Osteoblast (primary cell): Measurements from ENCODE around the gene C8G. TPM values are rescaled to one million over a fixed set of nuclear protein-coding genes. Genes with fewer than 3 reads are reported as not detected.

Experiments used
- DNase-seq: peaks from one replicate; pipeline ENCODE4 v3.0.0; 2011; ENCODE audit warnings: low spot score, mixed read lengths; ENCODE audit not compliant: insufficient read length; ENCODE audit errors: missing footprints
- H2AFZ ChIP-seq: 2 replicates; pipeline ENCODE4 v1.6.0; 2011; ENCODE audit warnings: mild to moderate bottlenecking, low read length
- H3K27ac ChIP-seq: 2 replicates; pipeline ENCODE4 v1.5.1; 2011; ENCODE audit warnings: mild to moderate bottlenecking, low read depth, low read length, moderate library complexity
- H3K27me3 ChIP-seq: 2 replicates; pipeline ENCODE4 v1.6.0; 2012; ENCODE audit warnings: mild to moderate bottlenecking, control low read depth, inconsistent platforms, low read length, moderate library complexity; ENCODE audit not compliant: insufficient read depth
- H3K36me3 ChIP-seq: 2 replicates; pipeline ENCODE4 v1.5.1; 2011; ENCODE audit warnings: mild to moderate bottlenecking, low read length, control low read depth, moderate library complexity; ENCODE audit not compliant: insufficient read depth
- H3K4me1 ChIP-seq: 2 replicates; pipeline ENCODE4 v1.5.1; 2011; ENCODE audit warnings: mild to moderate bottlenecking, low read length, control low read depth, moderate library complexity; ENCODE audit not compliant: insufficient read depth
- H3K4me2 ChIP-seq: 2 replicates; pipeline ENCODE4 v1.6.0; 2011; ENCODE audit warnings: mild to moderate bottlenecking, low read length; ENCODE audit not compliant: insufficient read depth
- H3K4me3 ChIP-seq: fragments of 200-600 bp; sonication (generic); 3 replicates; pipeline ENCODE4 v1.5.1; 2012; ENCODE audit warnings: mild to moderate bottlenecking, low read length, inconsistent platforms; ENCODE audit not compliant: insufficient read depth
- H3K79me2 ChIP-seq: 2 replicates; pipeline ENCODE4 v1.6.0; 2012; ENCODE audit warnings: mild to moderate bottlenecking, low read length, control low read depth, inconsistent platforms; ENCODE audit not compliant: insufficient read depth
- H3K9me3 ChIP-seq: 2 replicates; pipeline ENCODE4 v1.5.1; 2011; ENCODE audit warnings: low read depth, low read length, control low read depth
- H4K20me1 ChIP-seq: 2 replicates; pipeline ENCODE4 v1.6.0; 2012; ENCODE audit warnings: mild to moderate bottlenecking, low read length, control low read depth; ENCODE audit not compliant: insufficient read depth
- total RNA-seq: library from RNA; depleted of rRNA; stranded (reverse); fragments of >200 nt; gene quantifications from 2 replicates; pipeline ENCODE4 v1.2.3, GENCODE V29; 2012
- TF ChIP-seq, protein P1 (sequence below): IDR thresholded peaks from 2 replicates; pipeline ENCODE4 v1.5.1; 2011; ENCODE audit warnings: mild to moderate bottlenecking, low read depth, low read length, moderate library complexity; ENCODE audit errors: extremely low read depth

Gene C8G
- total RNA-seq, 1 donor: not detected

- no peak overlapping the region for H3K27ac ChIP-seq
- TF ChIP-seq, protein P1, sequence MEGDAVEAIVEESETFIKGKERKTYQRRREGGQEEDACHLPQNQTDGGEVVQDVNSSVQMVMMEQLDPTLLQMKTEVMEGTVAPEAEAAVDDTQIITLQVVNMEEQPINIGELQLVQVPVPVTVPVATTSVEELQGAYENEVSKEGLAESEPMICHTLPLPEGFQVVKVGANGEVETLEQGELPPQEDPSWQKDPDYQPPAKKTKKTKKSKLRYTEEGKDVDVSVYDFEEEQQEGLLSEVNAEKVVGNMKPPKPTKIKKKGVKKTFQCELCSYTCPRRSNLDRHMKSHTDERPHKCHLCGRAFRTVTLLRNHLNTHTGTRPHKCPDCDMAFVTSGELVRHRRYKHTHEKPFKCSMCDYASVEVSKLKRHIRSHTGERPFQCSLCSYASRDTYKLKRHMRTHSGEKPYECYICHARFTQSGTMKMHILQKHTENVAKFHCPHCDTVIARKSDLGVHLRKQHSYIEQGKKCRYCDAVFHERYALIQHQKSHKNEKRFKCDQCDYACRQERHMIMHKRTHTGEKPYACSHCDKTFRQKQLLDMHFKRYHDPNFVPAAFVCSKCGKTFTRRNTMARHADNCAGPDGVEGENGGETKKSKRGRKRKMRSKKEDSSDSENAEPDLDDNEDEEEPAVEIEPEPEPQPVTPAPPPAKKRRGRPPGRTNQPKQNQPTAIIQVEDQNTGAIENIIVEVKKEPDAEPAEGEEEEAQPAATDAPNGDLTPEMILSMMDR: no peak
- DNase-seq: no peak
- H3K27me3 ChIP-seq: no peaks in the 10 kb centered on the region
- peaks cover 8% of the 10 kb centered on the region for H3K4me1 ChIP-seq
- H3K4me3 ChIP-seq: no peak overlapping the region
- no peak overlapping the region for H3K4me2 ChIP-seq
- no peak overlapping the region for H2AFZ ChIP-seq
- peaks cover 49% of the 10 kb centered on the region for H3K36me3 ChIP-seq
- H4K20me1 ChIP-seq: peaks cover 17% of the 10 kb centered on the region
- no peaks in the 10 kb centered on the region for H3K9me3 ChIP-seq
- H3K79me2 ChIP-seq: peaks cover 39% of the 10 kb centered on the region
Measured at GRCh38 chr9:136941231-136942111, 3.6 kb upstream of the C8G start.

DNA sequence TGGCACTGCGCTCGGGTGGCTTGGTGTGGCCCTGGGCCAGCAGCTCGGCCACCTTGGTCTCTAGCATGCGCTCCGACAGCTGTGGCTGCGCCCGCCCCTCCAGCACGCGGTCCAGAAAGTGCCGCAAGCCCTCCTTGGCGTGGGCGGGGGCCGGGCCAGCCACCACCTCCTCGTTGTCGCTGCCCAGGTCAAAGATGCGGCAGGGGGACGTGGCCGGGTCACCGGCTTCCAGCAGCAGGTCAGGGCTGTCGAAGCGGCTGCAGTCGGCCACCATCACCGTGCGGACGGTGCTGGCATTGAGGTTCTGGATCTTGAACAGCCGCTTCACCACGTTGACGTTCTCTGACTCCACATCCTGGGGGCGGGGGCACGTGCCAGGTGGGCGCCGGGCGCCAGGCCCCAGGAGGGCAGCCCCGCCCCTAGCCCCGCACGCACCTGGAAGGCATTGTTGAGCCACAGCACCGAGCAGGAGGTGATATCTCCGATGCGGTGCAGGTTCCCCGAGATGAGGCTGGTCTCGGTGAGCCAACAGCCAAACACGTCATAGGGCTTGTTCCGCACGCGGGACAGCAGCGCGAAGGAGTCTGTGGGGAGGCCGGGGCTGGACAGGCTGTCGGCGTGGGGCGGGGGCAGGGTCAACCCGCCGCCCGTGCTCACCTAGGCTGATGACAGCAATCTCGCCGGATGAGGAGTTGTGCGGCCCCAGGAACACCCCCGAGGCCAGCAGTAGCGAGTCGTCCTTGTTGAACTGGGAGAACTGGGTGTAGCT is 2.7 kb upstream of the C8G start:
- H4K20me1 ChIP-seq: peaks cover 17% of the 10 kb centered on the region
- no peaks in the 10 kb centered on the region for H3K27me3 ChIP-seq
- no peaks in the 10 kb centered on the region for H3K9me3 ChIP-seq
- no peak overlapping the region for H3K27ac ChIP-seq
- no peak overlapping the region for H3K4me2 ChIP-seq
- H2AFZ ChIP-seq: no peak overlapping the region
- DNase-seq: peak; percentile 80
- H3K36me3 ChIP-seq: peaks cover 49% of the 10 kb centered on the region
- H3K4me3 ChIP-seq: no peak overlapping the region
- H3K4me1 ChIP-seq: peaks cover 8% of the 10 kb centered on the region
- H3K79me2 ChIP-seq: peaks cover 39% of the 10 kb centered on the region
- TF ChIP-seq, protein P1: no peak

GRCh38 chr9:136942881-136943230 is 2.2 kb upstream of the C8G start:
- H3K27ac ChIP-seq: no peak overlapping the region
- peak overlapping the region; percentile 88 for H3K4me3 ChIP-seq
- H3K4me2 ChIP-seq: peak overlapping the region; percentile 88

More at GRCh38 chr9:136942881-136943230, 2.2 kb upstream of the C8G start:
- Histone ChIP-seq H3K27me3 (no peaks in the 10 kb centered on the region), H3K36me3 (peaks cover 44% of the 10 kb centered on the region), H2AFZ (no peak overlapping the region), H3K79me2 (peaks cover 39% of the 10 kb centered on the region), H3K9me3 (no peaks in the 10 kb centered on the region), H4K20me1 (peaks cover 17% of the 10 kb centered on the region), H3K4me1 (peaks cover 8% of the 10 kb centered on the region)
- TF ChIP-seq, protein P1: no peak
- DNase-seq: peak; percentile 83
